ENCODE data around the gene ZNF491. TPM values are rescaled to one million over a fixed set of nuclear protein-coding genes. Genes with fewer than 3 reads are reported as not detected.

ZNF491 gene
- total and polyA plus RNA-seq, 2 of the 4 experiments (the other 2 are of a cell fraction), result 1.5 to 3.6 TPM

DNA sequence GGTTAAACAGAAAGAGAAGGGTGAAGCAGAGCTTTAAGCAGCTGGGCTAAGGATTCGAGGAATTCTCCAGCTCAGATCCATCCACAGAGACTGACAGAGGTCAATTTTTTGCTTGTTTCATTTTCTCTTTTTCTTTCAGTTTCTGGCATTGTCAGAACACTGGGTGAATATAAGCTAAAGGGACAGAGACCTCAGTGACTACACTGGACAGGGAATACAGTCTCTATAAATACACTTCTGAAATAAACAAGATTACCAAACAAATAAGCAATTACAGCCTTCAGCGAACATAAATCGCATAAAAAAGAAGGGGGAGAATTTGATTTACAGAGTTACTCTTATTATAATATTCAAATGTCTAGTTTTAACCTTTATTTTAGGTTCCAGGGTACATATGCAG lies 35.2 kb upstream of the ZNF491 start:
- Histone ChIP-seq H3K27me3 (ENCODE audit: control insufficient read depth, insufficient read depth, low read length) (no peaks in the 10 kb centered on the region), H3K9me3 (ENCODE audit: control insufficient read depth, insufficient read depth, low read length) (0 out of 2 replicates have a peak, but pooled peaks cover 1% of the 10 kb centered on the region), H2AFZ (replicated peaks; ENCODE audit: low read length, poor library complexity) (no peak overlapping the region), H3K4ac (ENCODE audit: low read depth, low read length) (no peak overlapping the region), H3K4me2 (ENCODE audit: low read depth, low read length) (no peak overlapping the region), H2AK5ac (ENCODE audit: low read depth, low read length) (no peak overlapping the region), H3K36me3 (ENCODE audit: control insufficient read depth, insufficient read depth, low read length) (no peaks in the 10 kb centered on the region), H3K56ac (ENCODE audit: extremely low read depth, insufficient read depth, low read length) (no peak overlapping the region), H2BK20ac (ENCODE audit: low read depth, low read length) (no peak overlapping the region), H4K20me1 (ENCODE audit: insufficient read depth, low read length) (0 out of 2 replicates have a peak, but pooled peaks cover 3% of the 10 kb centered on the region), H3K23ac (ENCODE audit: low read depth, low read length) (no peak overlapping the region), H3K79me1 (ENCODE audit: low read depth in 1 of 2, low read length in 2 of 2) (peaks cover 0 to 7% of the 10 kb centered on the region in 2 experiments; a peak in 3 of 4 replicates), H4K8ac (ENCODE audit: low read depth in 2 of 2, low read length in 2 of 2) (no peak overlapping the region), H3K18ac (ENCODE audit: low read depth, low read length) (no peak overlapping the region), H2BK120ac (ENCODE audit: low read depth, low read length) (no peak overlapping the region), H3K4me1 (ENCODE audit: control insufficient read depth, insufficient read depth, low read length) (no peaks in the 10 kb centered on the region; the same call in 1 of the 2 replicates), H3K27ac (ENCODE audit: insufficient read depth, low read length) (no peak overlapping the region), H4K91ac (ENCODE audit: insufficient read depth, low read depth, low read length) (no peak overlapping the region), H3K14ac (replicated peaks; ENCODE audit: low read depth, low read length) (no peak overlapping the region), H3K9me1 (ENCODE audit: insufficient read depth, low read length) (no peaks in the 10 kb centered on the region), H2AK9ac (replicated peaks; ENCODE audit: low read depth, low read length, poor library complexity) (no peak overlapping the region), H2BK15ac (ENCODE audit: low read depth, low read length) (no peak overlapping the region), H4K5ac (ENCODE audit: low read depth, low read length) (no peak overlapping the region), H3K4me3 (ENCODE audit: insufficient read depth, low read depth, low read length) (no peak overlapping the region), H3K9ac (ENCODE audit: low read depth, low read length) (no peak overlapping the region), H2BK5ac (ENCODE audit: low read depth, low read length, poor library complexity, severe bottlenecking) (no peak overlapping the region)
- no peak for DNase-seq
- dilution Hi-C loops (cut with HindIII; ENCODE audit: low sequenced_read_pairs, unreplicated experiment) (no loop called here), in situ Hi-C loops (cut with MboI; ENCODE audit: low sequenced_read_pairs) (no loop called here), intact Hi-C loops (cut with micrococcal nuclease) (no loop called here)
- POLR2A ChIA-PET (ENCODE audit: unreplicated experiment), result no interaction called here
- ATAC-seq (ENCODE audit: low read depth), result no peak
- no TSS peak for BruUV-seq (replicated peaks)
- no peak for TF ChIP-seq POLR2A (IDR thresholded peaks at IDR 0.05; ENCODE audit: low read depth, low read length)
- TF ChIP-seq SMC3 (IDR thresholded peaks at IDR 0.05; ENCODE audit: low read depth, low read length), result no peak
- TF ChIP-seq RFX5 (IDR thresholded peaks at IDR 0.05; ENCODE audit: low read depth, low read length), result no peak
- TF ChIP-seq MAFK (IDR thresholded peaks at IDR 0.05; ENCODE audit: low read depth, low read length), result no peak
- no peak for TF ChIP-seq RCOR1 (IDR thresholded peaks at IDR 0.05; ENCODE audit: insufficient replicate concordance, low read length)
- TF ChIP-seq, protein P1, sequence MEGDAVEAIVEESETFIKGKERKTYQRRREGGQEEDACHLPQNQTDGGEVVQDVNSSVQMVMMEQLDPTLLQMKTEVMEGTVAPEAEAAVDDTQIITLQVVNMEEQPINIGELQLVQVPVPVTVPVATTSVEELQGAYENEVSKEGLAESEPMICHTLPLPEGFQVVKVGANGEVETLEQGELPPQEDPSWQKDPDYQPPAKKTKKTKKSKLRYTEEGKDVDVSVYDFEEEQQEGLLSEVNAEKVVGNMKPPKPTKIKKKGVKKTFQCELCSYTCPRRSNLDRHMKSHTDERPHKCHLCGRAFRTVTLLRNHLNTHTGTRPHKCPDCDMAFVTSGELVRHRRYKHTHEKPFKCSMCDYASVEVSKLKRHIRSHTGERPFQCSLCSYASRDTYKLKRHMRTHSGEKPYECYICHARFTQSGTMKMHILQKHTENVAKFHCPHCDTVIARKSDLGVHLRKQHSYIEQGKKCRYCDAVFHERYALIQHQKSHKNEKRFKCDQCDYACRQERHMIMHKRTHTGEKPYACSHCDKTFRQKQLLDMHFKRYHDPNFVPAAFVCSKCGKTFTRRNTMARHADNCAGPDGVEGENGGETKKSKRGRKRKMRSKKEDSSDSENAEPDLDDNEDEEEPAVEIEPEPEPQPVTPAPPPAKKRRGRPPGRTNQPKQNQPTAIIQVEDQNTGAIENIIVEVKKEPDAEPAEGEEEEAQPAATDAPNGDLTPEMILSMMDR (conservative IDR thresholded peaks at IDR 0.05; ENCODE audit: low read depth, low read length), result no peak
- no peak for TF ChIP-seq FOS (IDR thresholded peaks at IDR 0.05; ENCODE audit: low read depth, low read length)
- TF ChIP-seq, protein P2, sequence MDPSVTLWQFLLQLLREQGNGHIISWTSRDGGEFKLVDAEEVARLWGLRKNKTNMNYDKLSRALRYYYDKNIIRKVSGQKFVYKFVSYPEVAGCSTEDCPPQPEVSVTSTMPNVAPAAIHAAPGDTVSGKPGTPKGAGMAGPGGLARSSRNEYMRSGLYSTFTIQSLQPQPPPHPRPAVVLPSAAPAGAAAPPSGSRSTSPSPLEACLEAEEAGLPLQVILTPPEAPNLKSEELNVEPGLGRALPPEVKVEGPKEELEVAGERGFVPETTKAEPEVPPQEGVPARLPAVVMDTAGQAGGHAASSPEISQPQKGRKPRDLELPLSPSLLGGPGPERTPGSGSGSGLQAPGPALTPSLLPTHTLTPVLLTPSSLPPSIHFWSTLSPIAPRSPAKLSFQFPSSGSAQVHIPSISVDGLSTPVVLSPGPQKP (IDR thresholded peaks at IDR 0.05; ENCODE audit: borderline replicate concordance, low read depth, low read length), result no peak
- no peak for TF ChIP-seq BHLHE40 (IDR thresholded peaks at IDR 0.05; ENCODE audit: low read depth, low read length)
- TF ChIP-seq CEBPB (IDR thresholded peaks at IDR 0.05; ENCODE audit: low read depth, low read length), result no peak
- TF ChIP-seq, protein P3, sequence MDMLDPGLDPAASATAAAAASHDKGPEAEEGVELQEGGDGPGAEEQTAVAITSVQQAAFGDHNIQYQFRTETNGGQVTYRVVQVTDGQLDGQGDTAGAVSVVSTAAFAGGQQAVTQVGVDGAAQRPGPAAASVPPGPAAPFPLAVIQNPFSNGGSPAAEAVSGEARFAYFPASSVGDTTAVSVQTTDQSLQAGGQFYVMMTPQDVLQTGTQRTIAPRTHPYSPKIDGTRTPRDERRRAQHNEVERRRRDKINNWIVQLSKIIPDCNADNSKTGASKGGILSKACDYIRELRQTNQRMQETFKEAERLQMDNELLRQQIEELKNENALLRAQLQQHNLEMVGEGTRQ (IDR thresholded peaks at IDR 0.05; ENCODE audit: low read depth, low read length), result no peak
- TF ChIP-seq CHD1 (IDR thresholded peaks at IDR 0.05; ENCODE audit: low read depth, low read length), result no peak
- no peak for TF ChIP-seq NFE2L2 (IDR thresholded peaks at IDR 0.05; ENCODE audit: low read depth, low read length)
- no peak for TF ChIP-seq MXI1 (IDR thresholded peaks at IDR 0.05; ENCODE audit: borderline replicate concordance, low read depth, low read length)
- no peak for TF ChIP-seq MAZ (IDR thresholded peaks at IDR 0.05; ENCODE audit: borderline replicate concordance, low read depth, low read length)
- TF ChIP-seq RAD21 (IDR thresholded peaks at IDR 0.05; ENCODE audit: low read length), result no peak
- CTCF ChIA-PET, result interaction anchor here (0.6 kb wide), 1 partner anchor 493 kb away, joined by 3 read pairs; no protein-coding TSS in a partner anchor
- no CpG with 5 or more reads among the region's 3 CpGs for WGBS, 2 experiments (ENCODE audit: extremely low coverage in 2 of 2, insufficient read length in 1 of 2)

All from IMR-90 (cell line).